Mucosa of descending colon (tissue), 3 donors: Measurements from ENCODE around the gene MAMSTR. TPM values are rescaled to one million over a fixed set of nuclear protein-coding genes. Genes with fewer than 3 reads are reported as not detected.

Experiments
- ATAC-seq: fragments of 200-7000 bp; cut with Tn5 transposase; one replicate; pipeline ENCODE4 v1.9.1; 2020; ENCODE audit warnings: mild to moderate bottlenecking, moderate library complexity
- DNase-seq, 3 donors: peaks; one replicate each; pipeline ENCODE4 v3.0.0-alpha.2; 2020
- H3K36me3 ChIP-seq: fragments of 200-600 bp; one replicate; pipeline ENCODE4 v1.8.0; 2021; ENCODE audit warnings: low read depth, mild to moderate bottlenecking
- H3K4me1 ChIP-seq: fragments of 200-600 bp; one replicate; pipeline ENCODE4 v1.8.0; 2021; ENCODE audit warnings: low read depth, mild to moderate bottlenecking
- H3K4me3 ChIP-seq: fragments of 200-600 bp; one replicate; pipeline ENCODE4 v1.8.0; 2021; ENCODE audit warnings: mild to moderate bottlenecking
- H3K9me3 ChIP-seq: fragments of 200-600 bp; one replicate; pipeline ENCODE4 v1.8.0; 2021; ENCODE audit warnings: mild to moderate bottlenecking
- intact Hi-C, 2 donors: fragments of 100-400 bp; cut with DNase I in 1 of 2; cut with micrococcal nuclease in 1 of 2; formaldehyde crosslinking; loops; one replicate each; pipeline versions ENCODE4 v1.11.0 to v1.11.1; 2022; cut with DNase I, micrococcal nuclease
- total RNA-seq, 3 donors: library from RNA; stranded (reverse); fragmentation: NEBNext Ultra II Directional in 2 of 3; extraction: Animal tissue kit (Norgen Biotek cat#: 25700) in 2 of 3; gene quantifications; one replicate each; pipeline versions ENCODE4 v1.2.1 to v1.2.4, GENCODE V29; 2021 to 2023
- TF ChIP-seq, protein P1 (sequence below): fragments of 200-600 bp; IDR thresholded peaks from one replicate; pipeline ENCODE4 v1.8.0; 2022; ENCODE audit warnings: antibody characterized with exemption, mild to moderate bottlenecking
- donor health status: DM: no; HTN: no; CAD: no; lungs with moderate emphysema.
- donor health status: DM: no; HTN: no; CAD: no.
- donor health status: DM: no; HTN: yes; CAD: no.

Gene MAMSTR
- total RNA-seq, 3 donors from 2014 or later, result 0.31 to 2.4 (median 0.61) TPM

DNA sequence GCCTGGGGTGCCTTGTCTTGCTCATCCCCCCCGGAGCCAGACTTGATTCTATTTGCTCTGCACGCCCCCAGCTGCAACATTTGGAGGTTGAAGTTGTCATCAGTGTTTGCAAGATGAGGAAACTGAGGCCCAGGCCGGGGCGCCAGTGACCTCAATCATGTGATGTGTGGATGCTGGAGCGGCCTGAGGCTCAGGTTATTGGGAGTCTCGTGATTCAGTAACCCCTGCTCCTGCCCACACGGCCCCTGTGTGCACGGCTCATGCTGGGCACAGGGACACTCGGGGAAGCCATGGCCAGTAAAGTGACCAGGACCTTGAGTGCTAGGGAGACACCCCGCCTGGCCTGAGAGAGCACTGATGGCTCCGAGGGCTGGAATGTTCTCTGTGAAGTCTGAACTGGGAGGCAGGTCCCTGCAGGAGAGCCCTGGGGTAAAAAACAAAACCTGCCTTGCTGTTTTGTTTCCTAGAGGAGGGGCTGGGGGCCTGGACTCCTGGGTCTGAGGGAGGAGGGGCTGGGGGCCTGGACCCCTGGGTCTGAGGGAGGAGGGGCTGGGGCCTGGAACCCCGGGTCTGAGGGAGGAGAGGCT, 37.7 kb upstream of the MAMSTR start:
- Histone ChIP-seq H3K9me3 (no peaks in the 10 kb centered on the region), H3K36me3 (no peaks in the 10 kb centered on the region), H3K4me3 (no peak overlapping the region), H3K4me1 (peaks cover 8% of the 10 kb centered on the region)
- ATAC-seq (no peak), DNase-seq (no peak)
- intact Hi-C loops, result no loop called here
- TF ChIP-seq, protein P1, sequence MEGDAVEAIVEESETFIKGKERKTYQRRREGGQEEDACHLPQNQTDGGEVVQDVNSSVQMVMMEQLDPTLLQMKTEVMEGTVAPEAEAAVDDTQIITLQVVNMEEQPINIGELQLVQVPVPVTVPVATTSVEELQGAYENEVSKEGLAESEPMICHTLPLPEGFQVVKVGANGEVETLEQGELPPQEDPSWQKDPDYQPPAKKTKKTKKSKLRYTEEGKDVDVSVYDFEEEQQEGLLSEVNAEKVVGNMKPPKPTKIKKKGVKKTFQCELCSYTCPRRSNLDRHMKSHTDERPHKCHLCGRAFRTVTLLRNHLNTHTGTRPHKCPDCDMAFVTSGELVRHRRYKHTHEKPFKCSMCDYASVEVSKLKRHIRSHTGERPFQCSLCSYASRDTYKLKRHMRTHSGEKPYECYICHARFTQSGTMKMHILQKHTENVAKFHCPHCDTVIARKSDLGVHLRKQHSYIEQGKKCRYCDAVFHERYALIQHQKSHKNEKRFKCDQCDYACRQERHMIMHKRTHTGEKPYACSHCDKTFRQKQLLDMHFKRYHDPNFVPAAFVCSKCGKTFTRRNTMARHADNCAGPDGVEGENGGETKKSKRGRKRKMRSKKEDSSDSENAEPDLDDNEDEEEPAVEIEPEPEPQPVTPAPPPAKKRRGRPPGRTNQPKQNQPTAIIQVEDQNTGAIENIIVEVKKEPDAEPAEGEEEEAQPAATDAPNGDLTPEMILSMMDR, result no peak

DNA sequence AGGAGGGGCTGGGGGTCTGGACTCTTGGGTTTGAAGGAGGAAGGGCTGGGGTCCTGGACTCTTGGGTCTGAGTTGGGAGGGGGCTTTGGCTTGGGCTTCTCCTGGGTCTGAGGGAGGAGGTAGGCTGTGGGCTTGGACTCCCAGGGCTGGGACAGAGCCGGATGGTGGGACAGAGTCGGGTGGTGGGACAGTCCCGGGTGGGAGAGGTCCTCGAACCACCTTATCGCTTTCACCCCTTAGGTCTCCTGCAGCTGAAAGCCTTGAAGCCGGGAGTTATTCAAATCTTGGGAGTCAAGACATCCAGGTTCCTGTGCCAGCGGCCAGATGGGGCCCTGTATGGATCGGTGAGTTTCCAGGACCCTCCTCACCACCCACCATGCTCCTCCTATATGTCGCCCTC, 37.2 kb upstream of the MAMSTR start:
- Histone ChIP-seq H3K4me3 (no peak overlapping the region), H3K4me1 (peaks cover 10% of the 10 kb centered on the region), H3K36me3 (no peaks in the 10 kb centered on the region), H3K9me3 (no peaks in the 10 kb centered on the region)
- DNase-seq (no peak), ATAC-seq (no peak)
- intact Hi-C loops, result no loop called here
- TF ChIP-seq, protein P1, result no peak

DNA sequence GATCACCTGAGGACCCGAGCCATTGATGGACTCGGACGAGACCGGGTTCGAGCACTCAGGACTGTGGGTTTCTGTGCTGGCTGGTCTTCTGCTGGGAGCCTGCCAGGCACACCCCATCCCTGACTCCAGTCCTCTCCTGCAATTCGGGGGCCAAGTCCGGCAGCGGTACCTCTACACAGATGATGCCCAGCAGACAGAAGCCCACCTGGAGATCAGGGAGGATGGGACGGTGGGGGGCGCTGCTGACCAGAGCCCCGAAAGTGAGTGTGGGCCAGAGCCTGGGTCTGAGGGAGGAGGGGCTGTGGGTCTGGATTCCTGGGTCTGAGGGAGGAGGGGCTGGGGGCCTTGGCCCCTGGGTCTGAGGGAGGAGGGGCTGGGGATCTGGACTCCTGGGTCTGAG, 36.7 kb upstream of the MAMSTR start:
- TF ChIP-seq, protein P1, result no peak
- ATAC-seq (no peak), DNase-seq (no peak)
- Histone ChIP-seq H3K9me3 (no peaks in the 10 kb centered on the region), H3K4me1 (peaks cover 10% of the 10 kb centered on the region), H3K36me3 (no peaks in the 10 kb centered on the region), H3K4me3 (no peak overlapping the region)
- intact Hi-C loops, result no loop called here

DNA sequence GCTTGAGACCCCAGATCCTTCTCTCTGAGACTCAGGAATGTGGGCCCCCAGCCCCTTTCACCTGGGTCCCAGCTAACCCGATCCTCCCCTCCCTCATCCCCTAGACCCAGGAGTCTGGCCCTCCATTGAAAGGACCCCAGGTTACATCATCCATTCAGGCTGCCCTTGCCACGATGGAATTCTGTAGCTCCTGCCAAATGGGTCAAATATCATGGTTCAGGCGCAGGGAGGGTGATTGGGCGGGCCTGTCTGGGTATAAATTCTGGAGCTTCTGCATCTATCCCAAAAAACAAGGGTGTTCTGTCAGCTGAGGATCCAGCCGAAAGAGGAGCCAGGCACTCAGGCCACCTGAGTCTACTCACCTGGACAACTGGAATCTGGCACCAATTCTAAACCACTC, 36.3 kb upstream of the MAMSTR start:
- TF ChIP-seq, protein P1, result no peak
- Histone ChIP-seq H3K4me3 (no peak overlapping the region), H3K4me1 (peaks cover 10% of the 10 kb centered on the region), H3K36me3 (no peaks in the 10 kb centered on the region), H3K9me3 (no peaks in the 10 kb centered on the region)
- ATAC-seq (no peak), DNase-seq (no peak)
- intact Hi-C loops, result no loop called here

DNA sequence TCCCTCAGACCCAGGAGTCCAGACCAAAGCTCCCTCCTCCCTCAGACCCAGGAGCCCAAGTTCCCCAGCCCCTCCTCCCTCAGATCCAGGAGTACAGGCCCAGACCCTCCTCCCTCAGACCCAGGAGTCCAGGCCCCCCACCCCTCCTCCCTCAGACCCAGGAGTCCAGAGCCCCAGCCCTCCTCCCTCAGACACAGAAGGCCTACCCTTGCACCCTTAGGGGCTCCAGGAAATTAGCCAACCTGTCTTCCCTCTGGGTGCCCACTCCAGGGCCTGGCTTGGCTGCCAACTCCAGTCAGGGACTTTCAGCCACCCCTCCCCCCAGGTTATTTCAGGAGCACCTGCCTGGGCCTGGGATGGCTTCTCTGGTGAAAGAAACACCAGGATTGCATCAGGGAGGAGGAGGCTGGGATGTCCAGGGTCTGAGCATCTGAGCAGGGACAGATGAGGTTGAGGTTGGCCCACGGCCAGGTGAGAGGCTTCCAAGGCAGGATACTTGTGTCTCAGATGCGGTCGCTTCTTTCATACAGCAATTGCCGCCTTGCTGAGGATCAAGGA, 35.6 kb upstream of the MAMSTR start, which contains the start of gene FGF21:
Gene FGF21, plus strand, starts transcription at position 441 of the 558 bp plus-strand sequence. CDS start 713 bp downstream, outside the sequence.
- ATAC-seq (no peak), DNase-seq (no peak)
- TF ChIP-seq, protein P1, result no peak
- Histone ChIP-seq H3K36me3 (no peaks in the 10 kb centered on the region), H3K9me3 (no peaks in the 10 kb centered on the region), H3K4me3 (no peak within 1 kb of the TSS), H3K4me1 (peaks cover 10% of the 10 kb centered on the region)
- intact Hi-C loops, result no loop called here
